HG03095 (cell line): ENCODE results near the gene PSMF1.
"Not testable (repeated sequence)": the region's sequence is repeated elsewhere in the genome, so short reads cannot be mapped to it uniquely, and the experiment has no call there.

Experiments
- ATAC-seq: cut with Tn5 transposase; IDR thresholded peaks from one replicate; pipeline ENCODE4 v1.9.1; 2021; ENCODE audit warnings: moderate library complexity; ENCODE audit not compliant: unreplicated experiment

The PSMF1 gene

GRCh38 chr20:1122388-1123315, 4.2 kb downstream of the PSMF1 start:
- no peak for ATAC-seq

GRCh38 chr20:1123666-1124065, 5.3 kb downstream of the PSMF1 start:
- ATAC-seq = no peak

- no peak for ATAC-seq
Observed at GRCh38 chr20:1124421-1124820, 6.0 kb downstream of the PSMF1 start.

- ATAC-seq = no peak
Observed at GRCh38 chr20:1125277-1125676, 6.9 kb downstream of the PSMF1 start.

- ATAC-seq = no peak
Observed at GRCh38 chr20:1127840-1128239, 9.4 kb downstream of the PSMF1 start.

- ATAC-seq = no peak
Observed at GRCh38 chr20:1130058-1130694, 11.8 kb downstream of the PSMF1 start.

GRCh38 chr20:1130847-1131246, 12.4 kb downstream of the PSMF1 start:
- ATAC-seq = no peak

GRCh38 chr20:1131354-1131753, 13.0 kb downstream of the PSMF1 start:
- no peak for ATAC-seq

- no peak for ATAC-seq
Observed at GRCh38 chr20:1134355-1134754, 16.0 kb downstream of the PSMF1 start.

- ATAC-seq = no peak
Observed at GRCh38 chr20:1134836-1135235, 16.4 kb downstream of the PSMF1 start.

GRCh38 chr20:1137236-1137635, 18.8 kb downstream of the PSMF1 start:
- ATAC-seq = no peak

GRCh38 chr20:1144401-1145172, 26.2 kb downstream of the PSMF1 start:
- no peak for ATAC-seq

GRCh38 chr20:1146957-1147356, 28.6 kb downstream of the PSMF1 start:
- no peak for ATAC-seq

GRCh38 chr20:1149812-1150211, 31.4 kb downstream of the PSMF1 start:
- ATAC-seq = not testable (repeated sequence)

GRCh38 chr20:1150218-1150617, 31.8 kb downstream of the PSMF1 start:
- no peak for ATAC-seq

- no peak for ATAC-seq
Observed at GRCh38 chr20:1150968-1151367, 32.6 kb downstream of the PSMF1 start.

- no peak for ATAC-seq
Observed at GRCh38 chr20:1154226-1154625, 35.8 kb downstream of the PSMF1 start.

- ATAC-seq = no peak
Observed at GRCh38 chr20:1154691-1155090, 36.3 kb downstream of the PSMF1 start.

GRCh38 chr20:1155342-1155741, 36.9 kb downstream of the PSMF1 start:
- no peak for ATAC-seq

GRCh38 chr20:1160496-1160895, 42.1 kb downstream of the PSMF1 start:
- no peak for ATAC-seq

GRCh38 chr20:1160991-1161390, 42.6 kb downstream of the PSMF1 start:
- no peak for ATAC-seq

GRCh38 chr20:1163105-1163504, 44.7 kb downstream of the PSMF1 start:
- no peak for ATAC-seq
